Measurements from ENCODE around the gene ADCK2. TPM values are rescaled to one million over a fixed set of nuclear protein-coding genes. Genes with fewer than 3 reads are reported as not detected.
A peak's percentile ranks its signal among the peaks of the same experiment; 100 is the strongest.
"Not testable (repeated sequence)": the region's sequence is repeated elsewhere in the genome, so short reads cannot be mapped to it uniquely, and the experiment has no call there.

ADCK2 gene
- polyA plus RNA-seq, 6 donors from 2014 or later = 24.4 to 38.8 (median 33.7) TPM

DNA sequence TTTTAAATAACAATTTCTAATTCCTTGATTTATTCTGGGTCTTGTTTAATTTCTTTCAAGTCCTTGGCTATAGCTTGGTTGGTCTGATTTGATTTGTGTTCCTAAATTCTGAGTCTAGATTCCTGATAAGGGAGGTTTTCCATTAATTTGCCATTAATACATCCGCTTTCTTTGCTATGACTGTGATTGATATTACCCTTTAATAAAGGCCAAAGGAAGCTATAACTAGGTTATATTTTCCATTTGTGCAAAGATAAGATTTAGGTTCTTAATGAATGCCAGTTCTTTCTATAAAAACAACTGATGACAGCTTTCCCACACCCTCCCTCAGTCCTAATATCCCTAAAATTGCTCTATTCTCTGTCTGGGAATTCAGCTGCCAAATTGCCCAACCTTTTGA is 52.0 kb downstream of the ADCK2 start:
- ATAC-seq (ENCODE audit: low read depth in 2 of 2) (no peak), DNase-seq (no peak)
- H3K27ac Mint-ChIP-seq = no peak overlapping the region
- H3K27me3 Mint-ChIP-seq = no peaks in the 10 kb centered on the region
- H3K9me3 Mint-ChIP-seq = no peaks in the 10 kb centered on the region
- no peak overlapping the region for H3K4me3 Mint-ChIP-seq
- H3K36me3 Mint-ChIP-seq = peaks cover 0 to 2% of the 10 kb centered on the region in 2 donors
- H3K4me1 Mint-ChIP-seq = peaks cover 4 to 6% (median 6%) of the 10 kb centered on the region in 3 donors

DNA sequence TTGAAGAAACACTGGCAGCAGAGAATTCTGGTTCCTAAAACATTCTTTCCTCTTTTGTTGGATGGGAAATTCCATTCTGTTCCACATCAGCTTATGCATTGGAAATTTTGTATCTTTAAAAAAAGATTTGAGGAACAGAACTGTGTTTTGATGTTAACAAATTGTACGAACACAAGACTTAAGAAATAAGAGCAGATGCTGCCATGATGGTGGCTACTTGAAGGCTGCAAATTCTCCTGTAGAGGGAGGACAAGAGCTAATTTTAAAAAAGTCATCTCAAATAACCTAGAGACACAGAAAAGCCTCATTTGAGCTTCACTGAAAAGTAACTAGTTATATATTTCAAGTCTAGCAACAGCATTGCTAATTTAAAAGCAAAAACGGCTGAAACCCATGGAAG is 53.5 kb downstream of the ADCK2 start:
- no peak overlapping the region for H3K4me3 Mint-ChIP-seq
- H3K27me3 Mint-ChIP-seq = no peaks in the 10 kb centered on the region
- peaks cover 0 to 5% of the 10 kb centered on the region in 2 donors for H3K36me3 Mint-ChIP-seq
- no peak for ATAC-seq (ENCODE audit: low read depth in 2 of 2)
- no peaks in the 10 kb centered on the region for H3K9me3 Mint-ChIP-seq
- H3K4me1 Mint-ChIP-seq = peaks cover 0 to 3% (median 0%) of the 10 kb centered on the region in 3 donors
- DNase-seq = no peak
- H3K27ac Mint-ChIP-seq = peak overlapping the region in 1 of 6 donors; percentile 6

DNA sequence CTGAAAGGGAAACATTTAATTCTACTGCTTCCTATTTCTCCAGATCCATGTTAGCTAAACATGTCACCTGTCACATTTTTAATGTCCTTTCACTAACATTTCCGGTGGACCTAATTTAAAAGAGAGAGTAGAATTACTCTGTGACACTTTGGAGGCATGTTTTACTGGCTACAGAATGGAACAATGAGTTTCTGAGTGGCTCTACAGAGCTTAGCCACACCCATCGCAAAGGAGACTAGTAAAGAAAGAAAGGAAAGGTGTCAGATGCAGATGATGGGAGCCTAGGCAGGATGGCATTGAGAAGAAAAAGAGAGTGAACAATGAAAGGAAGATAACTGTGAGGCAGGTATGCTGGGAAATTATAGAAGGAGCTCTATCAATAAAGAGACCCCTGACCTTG is 59.7 kb downstream of the ADCK2 start:
- ATAC-seq (ENCODE audit: low read depth in 2 of 2) = no peak
- Mint-ChIP-seq H3K27ac (no peak overlapping the region), H3K4me3 (no peak overlapping the region), H3K27me3 (no peaks in the 10 kb centered on the region), H3K4me1 (peaks cover 0 to 3% (median 0%) of the 10 kb centered on the region in 3 donors), H3K36me3 (peaks cover 10 to 13% of the 10 kb centered on the region in 2 donors), H3K9me3 (no peaks in the 10 kb centered on the region)
- DNase-seq = no peak

DNA sequence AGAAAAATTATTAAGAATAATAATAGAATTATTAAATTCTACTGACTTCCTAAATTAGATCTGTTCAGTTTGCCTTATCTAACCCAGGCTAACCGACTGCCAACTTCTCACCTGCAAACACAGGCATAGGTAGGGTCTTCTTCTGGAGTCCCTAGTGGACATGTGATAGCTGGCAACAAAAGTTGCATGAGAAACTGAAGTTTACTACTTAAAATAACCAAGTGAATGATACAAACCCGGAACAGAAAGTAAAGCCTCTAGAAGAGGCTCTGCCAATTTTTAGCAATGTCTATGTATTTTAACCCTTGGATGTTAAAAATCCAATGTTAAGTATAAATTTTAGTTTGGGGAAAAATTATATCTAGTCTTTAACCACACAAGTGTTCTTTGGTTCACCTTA is 61.4 kb downstream of the ADCK2 start:
- Mint-ChIP-seq H3K27me3 (no peaks in the 10 kb centered on the region), H3K4me3 (no peak overlapping the region), H3K9me3 (no peaks in the 10 kb centered on the region), H3K36me3 (peaks cover 14 to 16% of the 10 kb centered on the region in 2 donors), H3K27ac (no peak overlapping the region), H3K4me1 (peaks cover 0 to 3% (median 0%) of the 10 kb centered on the region in 3 donors)
- DNase-seq (no peak), ATAC-seq (ENCODE audit: low read depth in 2 of 2) (no peak)

DNA sequence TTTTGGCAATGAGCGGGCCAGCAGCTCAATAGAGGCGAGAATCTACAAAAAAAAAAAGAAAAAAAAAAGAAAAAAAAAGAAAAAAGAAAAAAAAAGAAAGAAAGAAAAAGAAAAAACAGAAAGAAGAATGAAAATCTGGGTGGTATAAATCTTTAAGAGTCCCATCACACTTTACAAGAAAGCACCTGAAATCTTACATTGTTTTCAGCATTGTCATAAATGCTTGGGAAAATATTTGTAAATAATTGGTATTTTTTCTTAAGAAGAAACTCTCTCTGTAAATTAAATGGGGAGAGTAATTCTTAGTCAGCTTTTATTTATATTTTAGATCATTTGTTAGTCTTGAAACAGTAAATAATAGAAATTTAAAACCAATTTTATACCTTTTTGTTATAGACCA is 62.0 kb downstream of the ADCK2 start:
- H3K27me3 Mint-ChIP-seq = no peaks in the 10 kb centered on the region
- DNase-seq (no peak), ATAC-seq (ENCODE audit: low read depth in 2 of 2) (no peak)
- H3K36me3 Mint-ChIP-seq = peaks cover 18 to 19% of the 10 kb centered on the region in 2 donors
- no peaks in the 10 kb centered on the region for H3K9me3 Mint-ChIP-seq
- H3K27ac Mint-ChIP-seq = no peak overlapping the region
- no peak overlapping the region for H3K4me3 Mint-ChIP-seq
- peaks cover 0 to 2% (median 0%) of the 10 kb centered on the region in 3 donors for H3K4me1 Mint-ChIP-seq

DNA sequence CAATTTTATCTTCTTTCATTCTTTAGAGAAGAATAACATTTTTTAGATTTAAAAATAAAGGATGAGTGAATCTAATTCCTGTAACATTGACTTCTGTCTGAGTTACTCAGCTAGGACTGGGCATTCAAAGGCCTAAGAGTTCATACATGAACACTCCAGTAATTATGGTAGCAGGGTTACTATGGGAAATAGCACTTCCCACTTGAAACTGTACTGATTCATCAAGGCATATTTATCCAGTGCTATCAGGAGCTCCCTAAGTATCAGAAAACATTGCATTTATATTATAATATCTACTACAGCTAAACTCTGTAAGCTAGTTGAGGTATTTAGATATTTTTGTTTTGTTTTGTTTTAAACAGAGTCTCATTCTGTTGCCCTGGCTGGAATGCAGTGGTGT is 65.5 kb downstream of the ADCK2 start:
- Mint-ChIP-seq H3K4me3 (no peak overlapping the region), H3K4me1 (no peaks in the 10 kb centered on the region), H3K27me3 (no peaks in the 10 kb centered on the region), H3K27ac (no peak overlapping the region), H3K9me3 (no peaks in the 10 kb centered on the region), H3K36me3 (peaks cover 16 to 18% of the 10 kb centered on the region in 2 donors)
- ATAC-seq (ENCODE audit: low read depth in 2 of 2) = no peak
- no peak for DNase-seq

DNA sequence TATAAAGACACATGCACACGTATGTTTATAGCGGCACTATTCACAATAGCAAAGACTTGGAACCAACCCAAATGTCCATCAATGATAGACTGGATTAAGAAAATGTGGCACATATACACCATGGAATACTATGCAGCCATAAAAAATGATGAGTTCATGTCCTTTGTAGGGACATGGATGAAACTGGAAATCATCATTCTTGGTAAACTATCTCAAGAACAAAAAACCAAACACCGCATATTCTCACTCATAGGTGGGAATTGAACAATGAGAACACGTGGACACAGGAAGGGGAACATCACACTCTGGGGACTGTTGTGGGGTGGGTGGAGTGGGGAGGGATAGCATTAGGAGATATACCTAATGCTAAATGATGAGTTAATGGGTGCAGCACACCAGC is 70.5 kb downstream of the ADCK2 start:
- H3K36me3 Mint-ChIP-seq = peaks cover 7 to 21% of the 10 kb centered on the region in 2 donors
- peaks cover 10 to 12% (median 10%) of the 10 kb centered on the region in 3 donors for H3K4me1 Mint-ChIP-seq
- H3K27ac Mint-ChIP-seq; H3K4me3 Mint-ChIP-seq; H3K9me3 Mint-ChIP-seq; H3K27me3 Mint-ChIP-seq; DNase-seq; ATAC-seq (ENCODE audit: low read depth in 2 of 2): not testable (repeated sequence)

DNA sequence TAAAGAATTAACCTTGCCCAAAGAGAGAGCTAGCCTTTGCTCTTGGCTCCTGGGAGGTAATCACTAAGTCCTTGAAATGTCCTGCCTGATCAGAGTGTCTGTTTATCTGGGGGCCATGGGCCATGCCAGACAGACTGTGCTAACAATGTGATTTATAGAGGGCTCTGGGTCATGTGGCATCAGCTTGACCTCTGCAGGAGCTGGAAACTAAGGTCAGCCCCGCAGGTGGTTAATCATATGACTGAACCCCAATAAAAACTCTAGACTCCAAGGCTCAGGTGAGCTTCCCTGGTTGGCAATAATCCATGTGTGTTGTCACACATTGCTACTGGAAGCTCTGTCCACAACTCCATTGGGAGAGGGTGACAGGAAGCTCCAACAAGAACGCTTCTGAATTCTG is 71.3 kb downstream of the ADCK2 start:
- Mint-ChIP-seq H3K27ac (no peak overlapping the region), H3K4me3 (no peak overlapping the region), H3K27me3 (no peaks in the 10 kb centered on the region), H3K36me3 (peaks cover 7 to 17% of the 10 kb centered on the region in 2 donors), H3K9me3 (no peaks in the 10 kb centered on the region), H3K4me1 (peaks cover 10 to 12% (median 10%) of the 10 kb centered on the region in 3 donors)
- no peak for ATAC-seq (ENCODE audit: low read depth in 2 of 2)
- no peak for DNase-seq

Other genes with a start within 250 kb of the ADCK2 start
- gene MKRN1, start 193.4 kb upstream of the ADCK2 start, polyA plus RNA-seq (ENCODE audit: low read depth in 6 of 6) = 100 to 1,000 TPM in 5 of 6 donors, 10 to 100 TPM in 1; 99.0 to 151 (median 120) TPM
- gene DENND2A, start 32.1 kb upstream of the ADCK2 start, polyA plus RNA-seq (ENCODE audit: low read depth in 6 of 6) = under 1 TPM in 2 of 6 donors, not detected in 4; 0.30 to 0.98 TPM
- gene NDUFB2, start 23.8 kb downstream of the ADCK2 start, polyA plus RNA-seq (ENCODE audit: low read depth in 6 of 6) = 100 to 1,000 TPM; 298 to 433 (median 362) TPM

Data from naive B cell (primary cell).